WI38 (cell line): ENCODE data around the gene IL4I1.

Experiments
- H3K4me3 ChIP-seq: 2 replicates; pipeline ENCODE4 v1.5.1; 2011; ENCODE audit warnings: low read depth, mild to moderate bottlenecking, control low read depth, low read length
- TF ChIP-seq, protein P1 (sequence below): IDR thresholded peaks from 2 replicates; pipeline ENCODE4 v1.5.1; 2012; ENCODE audit warnings: low read depth, mild to moderate bottlenecking, control low read depth, low read length

IL4I1 gene

DNA sequence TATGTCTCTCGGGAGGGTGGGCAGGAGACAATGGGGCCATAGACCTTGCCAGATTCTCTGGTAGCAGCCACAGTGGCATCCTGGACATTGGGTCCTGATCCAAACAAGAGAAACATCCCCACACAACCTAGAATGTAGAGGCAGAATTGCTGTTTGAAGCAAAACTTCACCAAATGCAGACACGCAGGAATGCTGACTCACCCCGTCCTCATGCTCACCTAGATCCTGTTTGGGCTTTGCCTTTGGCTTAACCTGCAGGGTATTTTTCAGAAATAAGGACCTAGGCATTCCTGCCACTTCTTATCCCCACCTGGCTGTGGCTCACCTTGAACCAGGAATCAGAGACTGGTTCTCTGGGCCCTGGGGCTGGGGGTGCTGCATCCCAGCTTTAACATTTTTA is 11.9 kb downstream of the IL4I1 start:
- TF ChIP-seq, protein P1, sequence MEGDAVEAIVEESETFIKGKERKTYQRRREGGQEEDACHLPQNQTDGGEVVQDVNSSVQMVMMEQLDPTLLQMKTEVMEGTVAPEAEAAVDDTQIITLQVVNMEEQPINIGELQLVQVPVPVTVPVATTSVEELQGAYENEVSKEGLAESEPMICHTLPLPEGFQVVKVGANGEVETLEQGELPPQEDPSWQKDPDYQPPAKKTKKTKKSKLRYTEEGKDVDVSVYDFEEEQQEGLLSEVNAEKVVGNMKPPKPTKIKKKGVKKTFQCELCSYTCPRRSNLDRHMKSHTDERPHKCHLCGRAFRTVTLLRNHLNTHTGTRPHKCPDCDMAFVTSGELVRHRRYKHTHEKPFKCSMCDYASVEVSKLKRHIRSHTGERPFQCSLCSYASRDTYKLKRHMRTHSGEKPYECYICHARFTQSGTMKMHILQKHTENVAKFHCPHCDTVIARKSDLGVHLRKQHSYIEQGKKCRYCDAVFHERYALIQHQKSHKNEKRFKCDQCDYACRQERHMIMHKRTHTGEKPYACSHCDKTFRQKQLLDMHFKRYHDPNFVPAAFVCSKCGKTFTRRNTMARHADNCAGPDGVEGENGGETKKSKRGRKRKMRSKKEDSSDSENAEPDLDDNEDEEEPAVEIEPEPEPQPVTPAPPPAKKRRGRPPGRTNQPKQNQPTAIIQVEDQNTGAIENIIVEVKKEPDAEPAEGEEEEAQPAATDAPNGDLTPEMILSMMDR = no peak

DNA sequence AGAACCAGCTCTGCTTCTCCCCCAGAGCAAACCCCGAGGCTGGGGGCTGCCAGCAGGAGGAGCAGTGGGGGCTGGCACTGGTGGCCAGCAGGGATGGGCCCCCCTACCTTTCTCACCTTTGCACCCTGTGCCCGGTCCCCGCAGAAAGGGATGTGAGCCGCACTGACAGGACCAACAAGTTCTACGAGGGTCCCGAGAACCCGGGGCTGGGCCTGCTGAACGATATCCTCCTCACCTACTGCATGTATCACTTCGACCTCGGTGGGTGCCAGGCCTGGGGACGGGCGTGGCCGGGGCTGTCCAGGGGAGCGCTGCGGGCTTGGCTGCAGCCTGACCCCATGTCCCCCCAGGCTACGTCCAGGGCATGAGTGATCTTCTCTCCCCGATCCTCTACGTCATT is 12.6 kb downstream of the IL4I1 start:
- TF ChIP-seq, protein P1 = no peak

More for the DNA sequence above, 11.9 kb downstream of the IL4I1 start:
- no peak overlapping the region for H3K4me3 ChIP-seq

GRCh38 chr19:49883094-49883493 is 13.6 kb downstream of the IL4I1 start:
- TF ChIP-seq, protein P1 = no peak
- H3K4me3 ChIP-seq = no peak overlapping the region

More for the DNA sequence above, 12.6 kb downstream of the IL4I1 start:
- H3K4me3 ChIP-seq = no peak overlapping the region

- TF ChIP-seq, protein P1 = no peak
- no peak overlapping the region for H3K4me3 ChIP-seq
Observed at GRCh38 chr19:49882643-49883042, 14.0 kb downstream of the IL4I1 start.

DNA sequence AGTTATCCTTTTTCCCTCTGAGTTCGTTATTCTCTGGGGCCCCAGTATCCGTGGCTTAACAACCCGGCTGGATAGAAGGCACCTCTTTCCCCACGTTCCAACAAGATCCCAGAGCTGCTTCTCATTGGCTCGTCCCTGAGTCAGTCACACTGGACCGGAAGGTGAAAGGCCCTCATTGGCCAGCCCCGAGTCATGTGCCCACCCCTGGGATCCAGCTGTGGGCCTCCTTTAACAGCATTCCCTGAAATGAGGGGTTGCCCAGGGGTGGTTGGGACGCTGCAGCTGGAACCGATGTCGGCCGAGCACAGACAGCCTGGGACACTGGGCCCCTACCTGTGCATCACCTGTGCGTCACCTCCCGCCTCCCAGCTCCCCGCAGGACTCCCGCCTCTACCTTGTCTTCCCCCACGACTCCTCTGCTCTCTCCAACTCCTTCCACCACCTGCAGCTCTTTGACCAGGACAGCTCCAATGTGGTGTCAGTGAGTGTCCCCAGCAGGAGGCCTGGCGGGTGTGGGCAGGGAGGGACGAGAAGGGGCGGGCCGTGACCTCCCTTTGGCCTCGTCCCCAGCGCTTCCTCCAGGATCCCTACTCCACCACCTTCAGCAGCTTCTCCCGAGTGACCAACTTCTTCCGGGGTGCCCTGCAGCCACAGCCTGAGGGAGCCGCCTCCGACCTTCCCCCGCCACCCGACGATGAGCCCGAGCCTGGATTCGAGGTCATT is 14.9 kb downstream of the IL4I1 start:
- TF ChIP-seq, protein P1 = no peak
- H3K4me3 ChIP-seq = no peak overlapping the region

DNA sequence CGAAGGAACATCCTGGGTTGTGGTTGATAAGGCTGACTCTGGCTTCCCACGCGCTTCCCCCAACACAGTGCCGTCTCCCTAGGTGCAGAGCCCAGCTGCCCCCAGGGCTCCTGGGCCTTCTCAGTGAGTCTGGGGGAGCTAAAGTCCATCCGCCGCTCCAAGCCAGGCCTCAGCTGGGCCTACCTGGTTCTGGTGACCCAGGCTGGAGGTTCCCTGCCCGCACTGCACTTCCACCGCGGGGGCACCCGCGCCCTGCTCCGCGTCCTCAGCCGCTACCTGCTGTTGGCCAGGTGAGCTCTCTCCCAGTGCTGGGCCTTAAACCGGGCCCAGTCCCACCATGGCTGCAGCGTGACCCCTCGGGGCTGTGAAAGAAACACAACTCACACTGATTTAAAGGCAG is 15.5 kb downstream of the IL4I1 start:
- TF ChIP-seq, protein P1 = no peak
- H3K4me3 ChIP-seq = no peak overlapping the region

- TF ChIP-seq, protein P1 = no peak
- no peak overlapping the region for H3K4me3 ChIP-seq
Observed at GRCh38 chr19:49880162-49880869, 16.4 kb downstream of the IL4I1 start.
